GM03348 (cell line): ENCODE data around the gene STKLD1.
"Not testable (repeated sequence)": the region's sequence is repeated elsewhere in the genome, so short reads cannot be mapped to it uniquely, and the experiment has no call there.

ENCODE experiments used
- DNase-seq: peaks from one replicate; pipeline ENCODE4 v3.0.0; 2012; ENCODE audit warnings: low spot score

Gene STKLD1

DNA sequence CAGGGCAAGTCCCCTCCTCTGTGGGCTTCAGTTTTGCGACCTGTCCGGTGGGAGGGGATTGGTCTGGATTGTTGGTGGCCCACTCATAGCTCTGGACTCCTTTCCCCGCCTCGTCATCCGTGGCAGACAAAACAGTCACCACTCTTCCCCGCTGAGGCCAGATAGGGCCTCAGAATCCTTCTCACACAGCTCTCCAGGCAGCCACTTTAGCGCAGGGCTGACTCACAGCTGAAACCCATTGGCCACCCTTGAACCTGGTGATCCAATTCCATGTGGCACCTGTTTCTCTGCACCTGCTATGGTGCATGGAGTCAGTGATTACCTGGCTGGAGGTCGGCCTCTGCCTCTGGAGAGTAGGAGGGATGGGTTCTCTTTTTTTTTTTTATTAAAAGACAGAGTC is 67.8 kb downstream of the STKLD1 start:
- no peak for DNase-seq

DNA sequence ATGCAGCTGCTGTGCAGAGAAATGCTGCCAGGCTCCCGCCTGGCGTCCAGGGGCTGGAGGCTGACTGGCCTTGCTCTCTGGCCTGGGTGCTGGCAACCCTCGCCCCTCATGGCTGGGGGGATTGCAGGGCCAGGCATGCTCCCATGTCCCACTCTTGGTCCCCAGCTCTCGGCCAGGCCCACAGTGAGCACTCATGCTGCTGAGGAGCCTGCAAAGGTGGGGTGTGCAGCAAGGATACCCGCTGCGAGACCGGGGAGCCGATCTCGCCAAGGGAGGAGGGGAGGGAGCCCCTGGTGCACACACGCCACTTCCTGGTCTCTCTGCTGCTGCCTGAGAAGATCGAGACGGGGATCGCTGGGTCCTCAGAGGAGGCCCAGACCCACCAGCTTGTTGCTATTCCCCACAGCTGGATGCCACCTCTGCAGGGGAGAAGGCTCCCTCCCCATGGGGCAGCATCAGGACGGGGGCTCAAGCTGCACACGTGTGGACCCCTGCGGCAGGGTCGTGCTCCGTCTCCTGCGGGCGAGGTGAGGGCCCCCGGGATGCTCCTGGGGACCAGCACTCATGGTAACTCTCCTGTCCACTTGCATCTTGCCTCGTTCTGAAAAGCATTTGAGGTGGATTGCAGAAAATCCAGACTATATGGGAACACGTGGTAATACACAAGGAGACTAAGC is 69.3 kb downstream of the STKLD1 start:
- no peak for DNase-seq

DNA sequence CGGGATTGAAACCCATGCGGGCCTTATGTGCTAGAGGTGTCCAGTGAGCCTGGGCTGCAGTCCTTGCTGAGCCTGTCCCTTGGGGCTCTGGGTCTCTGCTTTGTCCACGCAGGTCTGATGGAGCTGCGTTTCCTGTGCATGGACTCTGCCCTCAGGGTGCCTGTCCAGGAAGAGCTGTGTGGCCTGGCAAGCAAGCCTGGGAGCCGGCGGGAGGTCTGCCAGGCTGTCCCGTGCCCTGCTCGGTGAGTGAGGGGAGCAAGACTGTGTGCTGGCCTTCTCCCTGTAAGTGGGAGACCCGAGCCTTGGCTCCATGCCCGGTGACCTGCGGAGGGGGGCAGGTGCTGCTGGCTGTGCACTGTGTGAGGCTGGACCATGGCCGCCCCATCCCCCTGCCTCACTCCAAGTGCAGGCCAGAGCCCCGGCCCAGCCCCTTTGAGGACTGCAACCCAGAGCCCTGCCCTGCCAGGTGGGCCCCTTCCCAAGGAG is 72.4 kb downstream of the STKLD1 start:
- no peak for DNase-seq

DNA sequence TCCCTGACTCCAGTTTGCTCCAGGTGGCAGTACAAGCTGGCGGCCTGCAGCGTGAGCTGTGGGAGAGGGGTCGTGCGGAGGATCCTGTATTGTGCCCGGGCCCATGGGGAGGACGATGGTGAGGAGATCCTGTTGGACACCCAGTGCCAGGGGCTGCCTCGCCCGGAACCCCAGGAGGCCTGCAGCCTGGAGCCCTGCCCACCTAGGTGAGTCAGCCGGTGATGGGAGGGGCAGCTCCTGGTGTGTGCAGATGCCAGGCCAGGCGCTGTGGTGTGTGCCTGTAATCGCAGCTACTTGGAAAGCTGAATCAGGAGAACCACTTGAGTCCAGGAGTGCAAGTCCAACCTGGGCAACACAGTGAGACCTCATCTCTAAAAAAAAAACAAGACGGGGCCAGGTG is 73.6 kb downstream of the STKLD1 start:
- no peak for DNase-seq

DNA sequence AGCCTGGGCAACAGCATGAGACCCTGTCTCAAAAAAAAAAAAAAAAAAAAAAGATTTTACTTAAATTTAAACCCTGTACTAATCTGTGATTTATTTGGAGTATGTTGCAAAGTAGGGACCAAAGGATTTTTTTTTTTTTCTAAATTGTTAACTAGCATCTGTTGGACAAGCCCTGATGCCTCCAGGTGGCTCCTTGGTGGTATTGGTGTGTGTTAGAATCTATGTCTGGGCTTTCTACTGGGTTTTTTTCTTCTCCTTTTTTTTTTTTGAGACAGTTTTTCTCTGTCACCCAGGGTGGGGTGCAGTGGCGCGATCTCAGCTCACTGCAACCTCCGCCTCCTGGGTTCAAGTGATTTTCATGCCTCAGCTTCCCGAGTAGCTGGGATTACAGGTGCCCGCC is 75.7 kb downstream of the STKLD1 start:
- not testable (repeated sequence) for DNase-seq

DNA sequence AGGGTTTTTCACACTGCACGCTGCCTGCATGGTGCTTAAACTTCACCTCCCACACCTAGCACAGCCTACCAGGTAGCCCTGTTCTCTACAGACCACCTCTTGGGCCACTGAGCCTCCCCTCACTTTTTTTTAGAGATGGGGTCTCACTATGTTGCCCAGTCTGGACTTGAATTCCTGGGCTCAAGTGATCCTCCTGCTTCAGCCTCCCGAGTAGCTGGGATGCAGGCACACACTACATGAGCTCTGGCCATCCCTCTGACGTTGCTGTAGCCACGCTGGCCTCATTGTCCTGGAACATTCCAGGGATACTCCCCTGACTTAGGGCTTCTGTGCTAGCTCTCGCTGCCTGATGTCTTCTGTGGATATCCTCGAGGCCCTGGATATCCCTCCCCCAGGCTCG is 76.4 kb downstream of the STKLD1 start:
- DNase-seq = no peak

DNA sequence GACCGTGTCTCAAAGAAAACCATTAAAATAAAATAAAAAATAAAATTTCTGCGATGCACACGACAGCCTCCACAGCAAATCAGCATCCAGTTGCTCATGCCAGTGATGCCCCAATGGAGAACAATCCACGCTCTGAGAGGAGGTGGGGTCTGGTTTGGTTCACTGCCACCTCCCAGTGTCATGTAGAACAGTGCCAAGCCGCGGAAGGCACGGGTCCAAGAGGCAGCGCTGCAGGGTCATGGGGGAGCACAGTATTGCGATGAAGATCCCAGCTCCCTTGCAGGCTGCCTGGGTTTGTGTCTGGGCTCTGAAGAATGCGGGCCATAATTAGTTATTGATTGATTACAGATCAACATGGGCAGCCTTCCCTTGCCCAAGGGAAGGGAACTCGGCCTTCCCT is 77.5 kb downstream of the STKLD1 start:
- no peak for DNase-seq

DNA sequence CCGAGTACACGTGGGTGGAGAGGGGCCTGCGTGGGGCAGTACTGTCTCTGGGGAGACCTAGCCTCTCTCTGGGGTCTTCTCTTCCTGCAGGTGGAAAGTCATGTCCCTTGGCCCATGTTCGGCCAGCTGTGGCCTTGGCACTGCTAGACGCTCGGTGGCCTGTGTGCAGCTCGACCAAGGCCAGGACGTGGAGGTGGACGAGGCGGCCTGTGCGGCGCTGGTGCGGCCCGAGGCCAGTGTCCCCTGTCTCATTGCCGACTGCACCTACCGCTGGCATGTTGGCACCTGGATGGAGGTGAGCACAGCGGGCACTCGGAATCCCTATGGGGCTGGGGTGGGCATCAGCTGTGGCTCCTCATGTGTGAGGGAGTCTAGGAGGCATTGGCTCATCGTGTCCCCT is 78.2 kb downstream of the STKLD1 start:
- DNase-seq = no peak

DNA sequence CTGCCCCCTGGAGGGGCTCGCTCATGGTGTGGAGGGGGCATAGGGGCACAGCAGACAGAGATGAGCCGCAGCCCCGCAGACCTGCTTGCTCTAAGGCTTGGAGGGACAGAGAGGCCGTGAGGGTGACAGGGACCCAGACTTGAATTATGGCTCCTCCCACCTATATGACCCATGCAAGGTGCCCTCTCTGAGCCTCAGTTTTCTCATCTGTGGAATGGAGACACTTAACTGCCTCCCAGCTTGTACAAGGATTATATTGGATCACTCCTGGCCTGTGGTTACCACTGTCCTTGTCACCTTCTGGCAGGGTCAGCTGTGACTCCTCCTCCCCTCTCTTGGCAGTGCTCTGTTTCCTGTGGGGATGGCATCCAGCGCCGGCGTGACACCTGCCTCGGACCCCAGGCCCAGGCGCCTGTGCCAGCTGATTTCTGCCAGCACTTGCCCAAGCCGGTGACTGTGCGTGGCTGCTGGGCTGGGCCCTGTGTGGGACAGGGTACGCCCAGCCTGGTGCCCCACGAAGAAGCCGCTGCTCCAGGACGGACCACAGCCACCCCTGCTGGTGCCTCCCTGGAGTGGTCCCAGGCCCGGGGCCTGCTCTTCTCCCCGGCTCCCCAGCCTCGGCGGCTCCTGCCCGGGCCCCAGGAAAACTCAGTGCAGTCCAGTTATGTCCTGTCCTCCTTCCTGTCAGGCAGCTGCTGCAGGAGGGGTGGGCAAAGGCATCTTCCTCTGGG is 78.9 kb downstream of the STKLD1 start:
- no peak for DNase-seq
